ENCODE data around the gene SERPINB13. TPM values are rescaled to one million over a fixed set of nuclear protein-coding genes. Genes with fewer than 3 reads are reported as not detected.

The SERPINB13 gene
- total RNA-seq, 4 donors from 2014 or later: 168 to 354 (median 201) TPM

- H3K9me3 ChIP-seq: no peaks in the 10 kb centered on the region
- TF ChIP-seq POLR2A (IDR thresholded peaks at IDR 0.05) (no peak), CTCF (IDR thresholded peaks at IDR 0.05) (no peak)
- intact Hi-C loops (cut with DNase I): no loop called here
- H3K4me1 ChIP-seq: peaks cover 0 to 57% (median 12%) of the 10 kb centered on the region in 3 donors
- H3K27me3 ChIP-seq: no peaks in the 10 kb centered on the region
- 42 to 60% methylated on average over 4 of the region's 4 CpGs for WGBS, 2 donors
- H3K4me3 ChIP-seq: peak overlapping the region; percentile 26 to 46 (median 36)
- peaks cover 0 to 19% (median 0%) of the 10 kb centered on the region in 3 donors for H3K36me3 ChIP-seq
- peak overlapping the region; percentile 69 to 90 (median 84) for H3K27ac ChIP-seq
- DNase-seq: no peak
Measured at GRCh38 chr18:63586431-63586830, 712 bp upstream of the SERPINB13 start.

GRCh38 chr18:63588909-63589308, 1.8 kb downstream of the SERPINB13 start:
- peaks cover 0 to 46% (median 12%) of the 10 kb centered on the region in 3 donors for H3K4me1 ChIP-seq
- no peaks in the 10 kb centered on the region for H3K9me3 ChIP-seq
- peak overlapping the region; percentile 26 to 46 (median 36) for H3K4me3 ChIP-seq
- H3K27ac ChIP-seq: peak overlapping the region in 3 of 4 donors; percentile 80 to 90 (median 89)
- H3K27me3 ChIP-seq: no peaks in the 10 kb centered on the region
- no peak for DNase-seq
- intact Hi-C loops (cut with DNase I): no loop called here
- 56 to 71% methylated on average over 5 of the region's 5 CpGs for WGBS, 2 donors
- TF ChIP-seq CTCF (IDR thresholded peaks at IDR 0.05) (no peak), POLR2A (IDR thresholded peaks at IDR 0.05) (no peak)
- H3K36me3 ChIP-seq: peaks cover 0 to 38% (median 0%) of the 10 kb centered on the region in 3 donors

- no peak for DNase-seq
- intact Hi-C loops (cut with DNase I): no loop called here
- WGBS, 2 donors: 50 to 70% methylated on average over 1 to 2 of the region's 2 CpGs
- no peak for TF ChIP-seq CTCF (IDR thresholded peaks at IDR 0.05)
- TF ChIP-seq POLR2A (IDR thresholded peaks at IDR 0.05): no peak
- peaks cover 0 to 50% (median 0%) of the 10 kb centered on the region in 3 donors for H3K36me3 ChIP-seq
- H3K27me3 ChIP-seq: no peaks in the 10 kb centered on the region
- H3K4me1 ChIP-seq: peaks cover 0 to 32% (median 8%) of the 10 kb centered on the region in 3 donors
- H3K9me3 ChIP-seq: no peaks in the 10 kb centered on the region
- H3K27ac ChIP-seq: peak overlapping the region in 3 of 4 donors; percentile 11 to 90 (median 89)
- no peak overlapping the region for H3K4me3 ChIP-seq
Measured at GRCh38 chr18:63590373-63590772, 3.2 kb downstream of the SERPINB13 start.

- H3K27me3 ChIP-seq: no peaks in the 10 kb centered on the region
- H3K9me3 ChIP-seq: no peaks in the 10 kb centered on the region
- intact Hi-C loops (cut with DNase I): no loop called here
- peak overlapping the region in 2 of 4 donors; percentile 11 to 89 for H3K27ac ChIP-seq
- H3K36me3 ChIP-seq: peaks cover 0 to 50% (median 0%) of the 10 kb centered on the region in 3 donors
- no peak for TF ChIP-seq POLR2A (IDR thresholded peaks at IDR 0.05)
- TF ChIP-seq CTCF (IDR thresholded peaks at IDR 0.05): no peak
- no peak for DNase-seq
- H3K4me3 ChIP-seq: no peak overlapping the region
- peaks cover 0 to 24% (median 2%) of the 10 kb centered on the region in 3 donors for H3K4me1 ChIP-seq
- WGBS, 2 donors: 73 to 74% methylated on average over 3 of the region's 3 CpGs
Measured at GRCh38 chr18:63590966-63591695, 4.0 kb downstream of the SERPINB13 start.

- 42 to 63% methylated on average over 3 of the region's 3 CpGs for WGBS, 2 donors
Measured at GRCh38 chr18:63591725-63592124, 4.6 kb downstream of the SERPINB13 start.

More at GRCh38 chr18:63591725-63592124, 4.6 kb downstream of the SERPINB13 start:
- no peak for DNase-seq
- Histone ChIP-seq H3K9me3 (no peaks in the 10 kb centered on the region), H3K4me3 (no peak overlapping the region), H3K36me3 (peaks cover 0 to 50% (median 0%) of the 10 kb centered on the region in 3 donors), H3K27me3 (no peaks in the 10 kb centered on the region), H3K27ac (no peak overlapping the region), H3K4me1 (peaks cover 0 to 22% (median 0%) of the 10 kb centered on the region in 3 donors)
- TF ChIP-seq POLR2A (IDR thresholded peaks at IDR 0.05) (no peak), CTCF (IDR thresholded peaks at IDR 0.05) (no peak)
- intact Hi-C loops (cut with DNase I): no loop called here

Data from esophagus squamous epithelium (tissue), 5 donors.